ENCODE results near the gene DDOST.

Gene DDOST

GRCh38 chr1:20604678-20605077 lies 56.5 kb downstream of the DDOST start:
- no peak for TF ChIP-seq CTCF (IDR thresholded peaks at IDR 0.05; ENCODE audit: low read depth, low read length)
- DNase-seq (ENCODE audit: low read depth in 2 of 2), result peak in 1 of 2 donors; percentile 59
- no peak overlapping the region for H3K4me3 ChIP-seq (replicated peaks in 1 of 2; ENCODE audit: low read depth in 2 of 2, low read length in 2 of 2)

- DNase-seq (ENCODE audit: low read depth in 2 of 2), result peak; percentile 61 to 98
- H3K4me3 ChIP-seq (replicated peaks in 1 of 2; ENCODE audit: low read depth in 2 of 2, low read length in 2 of 2), result no peak overlapping the region
Observed at GRCh38 chr1:20603504-20604464, 57.4 kb downstream of the DDOST start.

GRCh38 chr1:20602851-20603450 lies 58.2 kb downstream of the DDOST start:
- DNase-seq (ENCODE audit: low read depth in 2 of 2), result peak in 1 of 2 donors; percentile 65

More at GRCh38 chr1:20603504-20604464, 57.4 kb downstream of the DDOST start:
- TF ChIP-seq CTCF (IDR thresholded peaks at IDR 0.05; ENCODE audit: low read depth, low read length), result no peak

More at GRCh38 chr1:20602851-20603450, 58.2 kb downstream of the DDOST start:
- TF ChIP-seq CTCF (IDR thresholded peaks at IDR 0.05; ENCODE audit: low read depth, low read length), result no peak
- H3K4me3 ChIP-seq (replicated peaks in 1 of 2; ENCODE audit: low read depth in 2 of 2, low read length in 2 of 2), result no peak overlapping the region

Measured in cardiac fibroblast (primary cell).